ENCODE measurements around the gene FBF1.

Gene FBF1

DNA sequence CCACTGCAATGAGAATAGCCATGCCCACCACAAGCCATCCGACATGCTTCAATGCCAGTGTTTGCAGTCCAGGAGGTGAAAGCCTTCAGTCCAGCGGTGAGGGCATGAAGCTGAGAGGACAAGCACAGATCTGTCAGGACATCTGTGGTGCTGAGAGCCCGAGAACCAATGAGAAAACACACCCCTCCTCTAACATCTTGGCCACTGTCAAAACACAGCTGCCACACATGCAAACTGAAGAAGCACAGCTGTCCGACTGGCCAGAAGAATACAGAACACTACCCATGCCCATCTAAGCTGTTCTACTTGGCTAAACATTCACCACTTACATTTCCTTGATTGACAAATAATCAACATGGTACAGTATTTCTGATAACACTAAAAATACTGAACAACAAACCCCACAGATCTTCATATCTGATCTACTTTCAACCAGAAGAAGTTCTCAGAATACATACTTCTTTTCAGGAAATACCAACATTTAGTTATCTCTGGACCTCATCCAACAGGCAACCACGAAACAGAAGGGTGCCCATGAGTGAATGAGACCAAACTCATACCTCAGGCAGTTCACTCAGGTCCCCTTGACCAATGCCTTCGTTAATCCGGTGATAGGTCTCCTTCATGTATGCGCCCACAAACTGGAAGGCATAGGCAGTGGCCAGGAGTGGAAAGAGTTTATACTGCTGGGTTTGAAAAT is 10.2 kb upstream of the FBF1 start:
- no peak for DNase-seq

DNA sequence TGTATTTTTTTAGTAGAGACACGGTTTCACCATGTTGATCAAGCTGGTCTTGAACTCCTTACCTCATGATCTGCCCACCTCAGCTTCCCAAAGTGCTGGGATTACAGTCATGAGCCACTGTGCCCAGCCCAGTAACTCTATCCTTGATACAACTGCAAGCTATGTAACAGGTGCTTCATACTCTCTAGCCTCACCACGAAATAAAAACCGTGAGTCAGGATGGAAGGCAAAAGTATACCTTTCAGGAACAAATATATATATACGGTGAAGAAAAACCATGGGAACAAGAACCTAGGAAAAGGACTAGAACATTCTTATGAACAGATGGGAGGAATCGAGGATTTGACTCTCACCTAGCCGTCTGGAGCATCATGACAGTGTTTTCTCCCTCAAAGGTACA is 9.6 kb upstream of the FBF1 start:
- no peak for DNase-seq

DNA sequence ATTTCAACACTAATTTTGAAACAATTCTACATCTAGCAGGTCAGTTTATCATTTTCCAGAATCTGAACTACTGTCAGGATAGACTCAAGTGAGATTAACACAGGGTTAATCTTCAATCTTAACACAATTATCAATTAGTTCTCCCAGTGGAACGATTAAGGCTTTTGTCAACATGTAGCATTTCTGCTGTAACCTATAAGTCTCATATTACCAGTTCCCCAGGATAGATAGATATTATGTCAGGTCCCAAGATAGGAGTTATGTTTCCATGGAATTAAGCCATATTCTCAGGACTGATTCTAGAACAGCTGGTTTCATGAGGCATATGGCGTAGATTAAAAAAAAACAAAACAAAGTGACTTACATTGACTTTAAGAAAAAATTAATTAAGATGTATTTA is 4.4 kb upstream of the FBF1 start:
- DNase-seq = no peak

DNA sequence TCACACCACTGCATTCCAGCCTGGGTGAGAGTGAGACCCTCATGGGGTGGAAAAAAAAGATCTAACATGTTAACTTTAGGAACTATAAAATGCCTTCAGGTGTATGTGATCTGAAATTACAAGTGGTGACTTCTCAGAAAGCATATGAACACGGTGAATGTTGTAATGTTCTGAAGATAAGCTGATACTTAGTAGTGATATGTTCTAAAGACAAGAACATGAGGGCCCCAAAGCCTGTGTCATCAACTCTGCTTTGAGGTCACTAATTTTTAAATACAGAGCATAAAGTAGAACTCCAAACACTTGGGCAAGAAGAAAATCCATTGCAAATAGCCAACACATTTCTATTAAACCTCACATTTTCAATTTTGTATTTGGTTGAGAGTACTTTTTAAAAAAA is 2.6 kb upstream of the FBF1 start:
- DNase-seq = no peak

DNA sequence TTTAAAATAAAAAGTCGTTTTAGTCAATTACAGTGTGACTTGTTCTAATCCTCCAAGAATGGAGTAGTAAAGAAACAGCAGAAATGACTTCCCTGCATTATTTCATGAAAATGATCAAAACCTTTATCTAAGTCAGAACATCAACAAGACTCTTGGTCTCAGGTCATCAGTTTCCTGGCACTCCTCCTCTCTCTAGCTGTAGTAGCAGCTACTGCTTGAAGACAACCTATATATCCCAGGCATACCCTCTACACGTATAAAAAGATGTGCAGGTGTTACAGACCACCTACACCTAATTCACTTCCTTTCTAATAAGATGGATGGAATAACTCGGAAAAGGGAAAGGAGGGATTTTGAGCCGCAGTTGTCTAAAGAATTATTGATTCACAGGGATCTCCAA is 1.6 kb upstream of the FBF1 start:
- DNase-seq = no peak

DNA sequence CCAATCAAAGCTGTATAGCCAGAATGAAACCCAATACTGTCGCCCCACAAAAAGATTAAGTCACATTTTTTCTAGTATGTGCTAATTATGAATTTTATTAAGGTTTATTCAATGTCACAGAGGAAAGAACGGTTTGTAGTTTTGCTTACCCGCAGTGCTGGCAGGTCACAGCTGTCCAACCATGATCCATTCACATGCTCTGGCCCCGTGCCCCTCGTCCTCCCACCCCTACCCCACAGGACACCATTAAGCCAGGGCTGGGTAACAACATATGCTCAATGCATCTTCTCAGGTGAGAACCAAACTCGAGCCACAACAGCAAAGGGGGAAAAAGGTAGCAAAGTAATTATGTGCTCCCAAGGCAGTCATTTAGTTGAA is 589 bp upstream of the FBF1 start:
- no peak for DNase-seq

GRCh38 chr17:75937652-75938051 is 3.2 kb downstream of the FBF1 start:
- DNase-seq = no peak

DNA sequence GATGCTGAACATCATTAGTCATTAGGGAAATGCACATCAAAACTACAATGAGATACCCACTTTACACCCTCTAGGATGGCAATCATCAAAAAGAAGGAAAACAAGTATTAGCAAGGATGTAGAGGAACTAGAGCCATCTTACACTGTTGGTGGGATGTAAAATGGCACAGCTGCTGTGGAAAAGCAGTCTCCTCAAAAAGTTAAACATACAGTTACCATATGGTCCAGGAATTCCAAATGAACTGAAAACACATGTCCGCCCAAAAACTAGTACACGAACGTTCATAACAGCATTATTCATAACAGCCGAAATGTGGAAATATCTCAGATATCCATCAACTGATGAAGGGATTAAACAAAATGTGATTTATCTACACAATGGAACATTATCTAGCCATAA is 7.0 kb downstream of the FBF1 start:
- no peak for DNase-seq

- no peak for DNase-seq
Measured at GRCh38 chr17:75932852-75933251, 8.0 kb downstream of the FBF1 start.

DNA sequence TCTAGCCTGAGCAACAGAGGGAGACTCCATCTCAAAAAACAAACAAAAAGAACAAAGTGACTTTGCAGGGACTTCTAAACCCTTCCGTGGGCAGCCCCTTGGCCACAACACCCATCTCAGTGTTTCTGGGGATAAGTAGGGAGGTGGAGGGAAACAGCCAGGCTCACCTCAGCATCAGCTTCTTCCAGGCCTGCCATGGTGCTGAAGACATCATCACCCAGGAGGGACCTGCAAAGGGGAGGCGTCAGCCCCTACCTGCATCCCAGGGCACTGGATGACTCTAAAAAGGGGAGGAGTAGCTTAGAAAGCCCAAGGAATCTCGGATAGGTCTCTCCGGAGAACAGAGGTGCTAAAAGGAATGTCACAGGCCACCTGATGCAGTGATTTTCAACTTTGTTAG is 9.8 kb downstream of the FBF1 start:
- no peak for DNase-seq

- DNase-seq = no peak
Measured at GRCh38 chr17:75927286-75927922, 13.4 kb downstream of the FBF1 start.

DNA sequence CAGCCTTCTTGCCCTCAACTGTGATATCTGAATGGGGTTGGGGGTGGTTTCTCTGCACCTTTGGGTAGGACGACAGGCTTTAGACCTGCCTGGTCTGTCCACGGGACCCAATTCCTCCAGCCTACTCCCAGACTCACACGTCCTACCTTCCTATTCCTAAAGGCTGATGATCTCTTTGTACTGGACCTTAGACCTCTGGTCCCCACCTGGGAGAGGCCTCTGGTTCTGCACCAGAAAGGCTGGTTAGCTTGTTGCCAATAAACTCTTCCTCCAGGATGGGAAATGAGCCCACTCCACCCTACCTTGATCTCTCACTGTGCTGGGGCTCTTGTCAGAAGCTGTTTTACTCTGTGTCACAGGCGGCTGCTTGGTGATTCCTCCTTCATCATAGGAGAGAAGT is 14.4 kb downstream of the FBF1 start:
- DNase-seq = no peak

DNA sequence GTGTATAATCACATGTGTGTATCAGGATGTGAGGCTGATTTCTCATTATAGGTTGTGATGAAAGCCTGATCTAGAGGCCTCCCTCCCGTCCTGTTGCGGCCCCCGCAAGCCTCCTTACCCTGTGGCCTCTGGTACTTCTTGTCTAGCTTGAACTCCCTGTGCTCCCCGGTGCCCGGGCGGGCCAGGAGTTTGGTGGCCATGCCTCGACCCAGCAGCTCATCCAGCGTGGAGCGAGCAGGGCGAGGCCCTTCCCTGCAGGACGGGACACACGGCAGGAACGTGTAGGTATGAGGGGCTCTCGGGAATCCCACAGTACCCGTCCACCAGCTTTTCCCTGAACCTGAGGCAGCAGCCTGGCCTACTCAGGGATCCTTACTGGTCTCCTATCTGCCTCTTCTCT is 14.9 kb downstream of the FBF1 start:
- no peak for DNase-seq

- no peak for DNase-seq
Measured at GRCh38 chr17:75925103-75925502, 15.7 kb downstream of the FBF1 start.

DNA sequence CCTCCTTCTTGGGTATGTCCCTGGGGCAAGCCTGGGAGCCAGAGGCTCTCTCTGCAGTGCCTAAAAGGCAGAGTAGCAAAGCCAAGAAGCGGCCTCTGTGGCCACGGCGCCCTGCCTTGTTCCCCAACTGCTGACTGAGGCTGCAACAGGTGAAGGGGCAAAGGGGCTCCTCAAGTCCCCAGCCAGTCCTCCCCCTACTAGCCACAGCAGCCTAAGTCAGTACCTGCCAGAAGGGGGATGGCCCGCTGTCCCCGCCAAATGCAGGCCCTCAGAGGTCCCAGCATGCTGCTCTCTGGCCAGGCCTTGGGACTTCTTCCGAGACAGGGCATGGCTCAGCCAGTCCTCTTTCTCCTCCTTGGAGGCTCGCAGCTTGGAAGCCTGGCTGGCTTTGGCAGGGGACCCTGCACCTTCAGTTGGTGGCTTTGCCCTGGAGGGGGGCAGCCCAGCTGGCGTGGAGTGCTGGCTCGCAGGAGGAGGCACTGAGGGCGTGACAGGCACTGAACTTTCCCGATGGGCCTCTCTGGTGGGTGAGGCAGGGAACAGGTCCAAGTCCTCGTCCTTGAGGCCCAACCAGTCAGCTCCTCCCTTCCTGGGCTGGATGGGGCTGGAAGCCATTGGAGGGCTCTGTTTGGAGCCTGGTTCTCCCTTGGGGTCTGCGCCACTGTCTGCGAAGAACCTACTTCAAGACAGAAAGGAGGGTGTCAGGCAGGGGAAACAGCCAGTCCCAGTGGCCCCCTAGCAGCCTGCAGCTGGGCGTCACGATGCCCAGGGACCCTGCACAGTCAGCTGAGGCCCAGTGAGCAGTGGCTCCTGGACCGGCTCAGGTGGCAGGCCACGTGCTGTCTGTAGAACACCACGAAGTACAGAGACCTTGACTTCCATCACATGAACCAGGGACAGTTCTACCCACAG is 17.6 kb downstream of the FBF1 start:
- no peak for DNase-seq

GRCh38 chr17:75922173-75922961 is 18.5 kb downstream of the FBF1 start:
- no peak for DNase-seq

DNA sequence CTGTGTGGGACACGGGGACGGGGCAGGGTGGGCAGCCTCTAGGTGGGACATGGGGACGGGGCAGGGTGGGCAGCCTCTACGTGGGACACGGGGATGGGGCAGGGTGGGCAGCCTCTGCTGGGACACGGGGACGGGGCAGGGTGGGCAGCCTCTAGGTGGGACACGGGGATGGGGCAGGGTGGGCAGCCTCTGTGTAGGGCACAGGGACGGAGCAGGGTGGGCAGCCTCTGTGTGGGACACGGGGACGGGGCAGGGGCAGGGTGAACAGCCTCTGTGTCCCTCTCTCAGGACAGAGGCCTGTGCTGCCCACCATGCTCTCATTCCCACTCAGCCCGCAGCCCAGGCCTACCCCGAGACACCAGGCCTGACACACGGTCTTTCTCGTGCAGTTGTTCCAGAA is 19.2 kb downstream of the FBF1 start:
- DNase-seq = no peak

- no peak for DNase-seq
Measured at GRCh38 chr17:75920045-75920560, 20.7 kb downstream of the FBF1 start.

DNA sequence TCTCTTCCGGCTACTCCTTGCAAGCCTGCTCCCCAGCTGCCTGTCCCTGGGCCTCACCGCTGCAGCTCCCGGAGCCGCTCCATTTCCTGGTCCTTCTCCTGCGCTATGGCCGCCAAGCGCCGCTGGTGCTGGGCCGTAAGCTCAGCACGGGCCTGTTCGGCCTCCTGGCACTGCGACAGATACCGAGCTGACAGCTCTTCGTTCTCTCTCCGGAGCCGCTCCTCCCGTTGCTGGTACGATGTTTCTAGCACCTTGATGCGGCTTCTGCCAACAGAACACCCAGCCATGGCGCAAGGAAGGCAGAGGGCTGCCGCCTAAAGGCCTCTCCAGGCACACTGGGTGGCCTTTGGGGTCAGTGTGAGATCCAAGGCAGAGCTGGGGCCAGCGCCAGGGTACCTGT is 21.2 kb downstream of the FBF1 start:
- DNase-seq = no peak

- DNase-seq = no peak
Measured at GRCh38 chr17:75917917-75918445, 22.9 kb downstream of the FBF1 start.

DNA sequence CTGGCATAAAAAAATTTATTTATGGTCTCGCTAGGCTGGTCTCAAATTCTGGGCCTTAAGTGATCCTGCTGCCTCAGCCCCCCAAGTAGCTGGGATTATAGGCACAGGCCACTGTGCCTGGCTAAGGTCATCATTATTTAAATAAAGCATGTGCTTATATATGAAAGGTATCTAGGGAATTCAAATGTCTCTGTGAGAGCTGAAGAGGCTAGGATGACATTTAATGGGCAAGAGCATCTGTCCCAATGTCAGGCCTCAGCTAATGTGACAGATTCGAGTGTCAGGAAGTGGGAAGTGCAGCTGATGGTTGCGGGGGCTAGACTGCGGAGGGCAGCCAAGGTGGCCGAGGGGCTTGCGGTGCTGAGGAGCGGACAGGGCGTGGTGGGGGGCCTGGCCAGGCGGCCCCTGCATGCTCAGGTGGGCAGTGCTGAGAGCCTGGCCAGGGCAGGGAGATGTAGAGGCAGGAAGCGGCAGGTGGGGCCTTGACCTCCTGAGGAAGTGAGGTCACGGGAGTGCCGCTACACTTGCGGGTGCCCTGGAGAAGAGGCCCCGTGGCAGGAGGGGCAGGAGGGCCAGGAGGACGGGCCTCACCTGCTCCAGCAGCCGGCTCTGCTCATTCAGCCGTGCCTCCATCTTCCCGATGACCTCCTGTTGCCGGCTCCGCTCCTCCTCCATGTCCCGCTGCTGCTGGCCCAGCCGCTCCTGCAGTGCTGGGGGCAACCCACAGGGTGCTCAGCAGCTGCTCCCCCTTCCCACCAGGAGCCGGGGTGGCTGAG is 23.5 kb downstream of the FBF1 start:
- no peak for DNase-seq

DNA sequence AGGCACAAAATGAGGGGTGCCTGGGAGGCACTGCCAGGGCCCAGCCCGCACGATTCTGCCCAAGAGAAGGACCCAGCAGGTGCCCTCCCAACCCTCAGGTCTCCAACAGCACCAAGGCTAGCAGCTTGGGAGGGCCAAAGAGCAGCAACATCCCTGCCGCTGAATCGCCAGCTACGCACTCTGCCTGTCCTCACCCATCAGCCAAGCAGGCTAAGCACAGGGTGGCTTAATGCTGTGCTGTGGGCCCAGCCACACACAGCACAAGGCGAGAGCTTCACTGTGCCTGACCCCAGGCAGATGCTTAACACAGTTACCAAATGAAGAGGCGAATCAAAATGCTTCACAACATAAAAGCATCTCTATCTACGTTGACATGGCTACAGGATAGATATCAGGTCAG is 25.6 kb downstream of the FBF1 start:
- DNase-seq = no peak
